Liver (tissue), 9 donors: ENCODE measurements around the gene STOML2. TPM values are rescaled to one million over a fixed set of nuclear protein-coding genes. Genes with fewer than 3 reads are reported as not detected.

Experiments
- DNase-seq: peaks from one replicate; pipeline ENCODE4 v3.0.0-alpha.2; 2017; ENCODE audit warnings: low spot score
- H3K27ac ChIP-seq, 2 donors: one replicate each; pipeline ENCODE4 v1.7.0; 2013; ENCODE audit warnings: inconsistent platforms in 2 of 2, low read length in 2 of 2, control low read depth in 1 of 2, low read depth in 1 of 2, mild to moderate bottlenecking in 1 of 2
- H3K27me3 ChIP-seq, 4 donors: one replicate each; pipeline versions ENCODE4 v1.6.1 to v1.7.0; 2013; ENCODE audit warnings: low read length in 3 of 4, inconsistent platforms in 1 of 4, mild to moderate bottlenecking in 1 of 4, moderate library complexity in 1 of 4; ENCODE audit not compliant: control insufficient read depth in 4 of 4, insufficient read depth in 4 of 4
- H3K36me3 ChIP-seq, 4 donors: one replicate each; pipeline versions ENCODE4 v1.6.1 to v1.7.0; 2013; ENCODE audit warnings: low read length in 3 of 4, mild to moderate bottlenecking in 3 of 4, low read depth in 1 of 4, moderate library complexity in 1 of 4; ENCODE audit not compliant: control insufficient read depth in 4 of 4, insufficient read depth in 3 of 4
- H3K4me1 ChIP-seq, 4 donors: one replicate each; pipeline versions ENCODE4 v1.6.1 to v1.7.0; 2013; ENCODE audit warnings: low read length in 3 of 4, mild to moderate bottlenecking in 3 of 4, moderate library complexity in 1 of 4; ENCODE audit not compliant: control insufficient read depth in 4 of 4, insufficient read depth in 4 of 4
- H3K4me3 ChIP-seq, 3 donors: one replicate each; pipeline versions ENCODE4 v1.6.1 to v1.7.0; 2013; ENCODE audit warnings: low read length in 3 of 3, control low read depth in 1 of 3, low read depth in 1 of 3, mild to moderate bottlenecking in 1 of 3
- H3K9ac ChIP-seq, 2 donors: one replicate each; pipeline ENCODE4 v1.7.0; 2013; ENCODE audit warnings: low read length in 2 of 2, mild to moderate bottlenecking in 2 of 2, moderate library complexity in 2 of 2, control low read depth in 1 of 2, low read depth in 1 of 2
- H3K9me3 ChIP-seq, 4 donors: one replicate each; pipeline versions ENCODE4 v1.6.1 to v1.7.0; 2013; ENCODE audit warnings: low read length in 3 of 4; ENCODE audit not compliant: control insufficient read depth in 4 of 4
- CTCF ChIP-seq: fragments of 150-350 bp; IDR thresholded peaks from 2 replicates; pipeline ENCODE4 v1.5.1; 2017; ENCODE audit warnings: improper control_type of control experiment, low read depth, low read length; ENCODE audit not compliant: missing input control
- FOXA1 ChIP-seq: IDR thresholded peaks from 2 replicates; pipeline ENCODE4 v1.6.1; 2016; ENCODE audit warnings: antibody characterized with exemption
- GABPA ChIP-seq, 2 donors: IDR thresholded peaks in 1 of 2; conservative IDR thresholded peaks in 1 of 2; 2 replicates each; pipeline ENCODE4 v1.6.1; 2016; ENCODE audit warnings: antibody characterized with exemption in 2 of 2, mild to moderate bottlenecking in 1 of 2, moderate library complexity in 1 of 2
- HNF4G ChIP-seq: IDR thresholded peaks from 2 replicates; pipeline ENCODE4 v1.6.1; 2016; ENCODE audit warnings: antibody characterized with exemption
- JUND ChIP-seq, 2 donors: IDR thresholded peaks; 2 replicates each; pipeline ENCODE4 v1.6.1; 2016; ENCODE audit warnings: antibody characterized with exemption in 2 of 2
- MAX ChIP-seq: IDR thresholded peaks from 2 replicates; pipeline ENCODE4 v1.6.1; 2016; ENCODE audit warnings: antibody characterized with exemption
- SP1 ChIP-seq: IDR thresholded peaks from 2 replicates; pipeline ENCODE4 v1.6.1; 2018; ENCODE audit warnings: antibody characterized with exemption, mild to moderate bottlenecking
- YY1 ChIP-seq: IDR thresholded peaks from 2 replicates; pipeline ENCODE4 v1.6.1; 2016; ENCODE audit warnings: antibody characterized with exemption, mild to moderate bottlenecking
- WGBS: extraction: QIAGEN DNeasy Blood & Tissue Kit; methylation state at CpG from one replicate; pipeline ENCODE4 v1.1.7; 2013; 5-methylcytosine and 5-hydroxymethylcytosine counted together
- polyA plus RNA-seq, 2 donors: library from polyadenylated mRNA; stranded (reverse) in 1 of 2; unstranded in 1 of 2; fragments of 200-250 nt in 1 of 2; fragments of >200 nt in 1 of 2; fragmentation: Nextera tagmentation in 1 of 2; extraction: Ambion mirVana in 1 of 2; gene quantifications; one replicate each; pipeline versions ENCODE4 v1.2.1 to v1.2.3, GENCODE V29; 2013 to 2015
- total RNA-seq, 2 donors: library from RNA; depleted of rRNA; stranded (reverse); fragments of >200 nt; gene quantifications; one replicate each; pipeline ENCODE4 v1.2.3, GENCODE V29; 2014
- TF ChIP-seq, protein P1 (sequence below): IDR thresholded peaks from 2 replicates; pipeline ENCODE4 v1.6.1; 2016; ENCODE audit warnings: antibody characterized with exemption
- TF ChIP-seq, protein P2 (sequence below): IDR thresholded peaks from 2 replicates; pipeline ENCODE4 v1.6.1; 2016; ENCODE audit warnings: antibody characterized with exemption, mild to moderate bottlenecking
- TF ChIP-seq, protein P3 (sequence below): IDR thresholded peaks from 2 replicates; pipeline ENCODE4 v1.6.1; 2016; ENCODE audit warnings: antibody characterized with exemption
- donor health status: healthy.
- donor health status: healthy.
- donor health status: healthy.
- donor health status: healthy.
- donor health status: healthy.

STOML2 gene
- total and polyA plus RNA-seq, 4 donors: 77.8 to 96.8 (median 81.5) TPM

GRCh38 chr9:35071814-35072460 lies 31.0 kb downstream of the STOML2 start:
- Histone ChIP-seq H3K4me3 (peak overlapping the region; percentile 88 to 99 (median 93)), H3K4me1 (peaks cover 9 to 31% (median 28%) of the 10 kb centered on the region in 4 donors), H3K27ac (peak overlapping the region; percentile 98 to 100), H3K27me3 (no peaks in the 10 kb centered on the region), H3K36me3 (peaks cover 9 to 16% (median 12%) of the 10 kb centered on the region in 4 donors), H3K9ac (peak overlapping the region; percentile 93 to 97), H3K9me3 (no peaks in the 10 kb centered on the region)
- peak in 1 of 2 donors; percentile 47 for TF ChIP-seq GABPA (IDR thresholded peaks at IDR 0.05 in 1 of 2, conservative IDR thresholded peaks at IDR 0.05 in 1 of 2)
- TF ChIP-seq, protein P1, sequence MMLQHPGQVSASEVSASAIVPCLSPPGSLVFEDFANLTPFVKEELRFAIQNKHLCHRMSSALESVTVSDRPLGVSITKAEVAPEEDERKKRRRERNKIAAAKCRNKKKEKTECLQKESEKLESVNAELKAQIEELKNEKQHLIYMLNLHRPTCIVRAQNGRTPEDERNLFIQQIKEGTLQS: no peak
- TF ChIP-seq MAX: no peak
- no peak for TF ChIP-seq HNF4G
- TF ChIP-seq CTCF: peak; percentile 21
- TF ChIP-seq, protein P2, sequence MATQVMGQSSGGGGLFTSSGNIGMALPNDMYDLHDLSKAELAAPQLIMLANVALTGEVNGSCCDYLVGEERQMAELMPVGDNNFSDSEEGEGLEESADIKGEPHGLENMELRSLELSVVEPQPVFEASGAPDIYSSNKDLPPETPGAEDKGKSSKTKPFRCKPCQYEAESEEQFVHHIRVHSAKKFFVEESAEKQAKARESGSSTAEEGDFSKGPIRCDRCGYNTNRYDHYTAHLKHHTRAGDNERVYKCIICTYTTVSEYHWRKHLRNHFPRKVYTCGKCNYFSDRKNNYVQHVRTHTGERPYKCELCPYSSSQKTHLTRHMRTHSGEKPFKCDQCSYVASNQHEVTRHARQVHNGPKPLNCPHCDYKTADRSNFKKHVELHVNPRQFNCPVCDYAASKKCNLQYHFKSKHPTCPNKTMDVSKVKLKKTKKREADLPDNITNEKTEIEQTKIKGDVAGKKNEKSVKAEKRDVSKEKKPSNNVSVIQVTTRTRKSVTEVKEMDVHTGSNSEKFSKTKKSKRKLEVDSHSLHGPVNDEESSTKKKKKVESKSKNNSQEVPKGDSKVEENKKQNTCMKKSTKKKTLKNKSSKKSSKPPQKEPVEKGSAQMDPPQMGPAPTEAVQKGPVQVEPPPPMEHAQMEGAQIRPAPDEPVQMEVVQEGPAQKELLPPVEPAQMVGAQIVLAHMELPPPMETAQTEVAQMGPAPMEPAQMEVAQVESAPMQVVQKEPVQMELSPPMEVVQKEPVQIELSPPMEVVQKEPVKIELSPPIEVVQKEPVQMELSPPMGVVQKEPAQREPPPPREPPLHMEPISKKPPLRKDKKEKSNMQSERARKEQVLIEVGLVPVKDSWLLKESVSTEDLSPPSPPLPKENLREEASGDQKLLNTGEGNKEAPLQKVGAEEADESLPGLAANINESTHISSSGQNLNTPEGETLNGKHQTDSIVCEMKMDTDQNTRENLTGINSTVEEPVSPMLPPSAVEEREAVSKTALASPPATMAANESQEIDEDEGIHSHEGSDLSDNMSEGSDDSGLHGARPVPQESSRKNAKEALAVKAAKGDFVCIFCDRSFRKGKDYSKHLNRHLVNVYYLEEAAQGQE: no peak
- under 1% methylated on average over 79 of the region's 79 CpGs for WGBS
- peak; percentile 85 for DNase-seq

DNA sequence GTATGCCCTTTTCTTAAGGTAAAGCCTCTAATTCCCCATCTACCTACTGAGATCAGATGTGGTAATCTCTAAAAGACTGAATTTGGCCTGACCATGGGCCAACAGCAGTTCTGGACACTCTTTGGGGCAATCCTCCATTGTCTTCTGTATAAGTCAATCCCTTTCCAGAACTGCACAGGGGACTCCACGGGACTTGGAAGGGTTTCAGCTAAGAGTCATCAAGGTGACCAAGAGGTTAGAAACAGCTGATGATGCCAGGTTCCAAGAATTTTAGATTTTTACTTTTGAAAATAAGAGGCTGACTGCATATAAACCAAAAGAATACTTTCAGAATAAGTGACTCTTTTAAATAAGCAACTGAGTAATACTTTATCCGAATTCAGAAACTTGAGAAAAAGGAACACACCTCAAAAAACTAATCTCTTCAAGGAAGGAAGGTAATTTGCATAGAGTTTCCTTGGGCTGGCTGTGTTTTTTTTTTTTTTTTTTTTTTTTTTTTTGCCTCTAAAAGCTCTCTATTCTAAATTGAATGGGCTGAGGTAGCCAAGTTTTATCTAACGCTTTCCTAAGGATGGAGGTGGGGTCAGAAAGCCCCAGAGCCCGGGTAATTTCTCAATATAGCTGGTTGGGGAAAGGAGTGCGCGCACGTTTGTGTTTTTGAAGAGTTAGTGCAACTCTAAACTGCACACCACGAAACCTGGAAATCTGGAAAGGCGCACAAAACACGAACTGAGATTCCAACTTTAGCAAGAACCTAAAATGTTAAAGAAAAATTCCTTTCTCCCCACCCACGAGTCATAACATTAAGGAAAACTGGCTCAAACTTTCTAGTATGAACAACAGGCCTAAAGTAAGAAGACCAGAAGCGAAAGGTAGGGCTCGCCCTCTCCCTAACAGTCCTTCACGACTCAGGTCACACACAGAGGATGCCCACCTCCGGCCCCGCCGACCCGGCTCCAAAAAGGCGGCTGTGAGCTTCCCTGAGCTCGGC lies 31.8 kb downstream of the STOML2 start:
- Histone ChIP-seq H3K9me3 (no peaks in the 10 kb centered on the region), H3K36me3 (peaks cover 12 to 22% (median 19%) of the 10 kb centered on the region in 4 donors), H3K27ac (peak overlapping the region; percentile 98 to 100), H3K9ac (peak overlapping the region; percentile 93 to 97), H3K4me1 (peaks cover 9 to 31% (median 28%) of the 10 kb centered on the region in 4 donors), H3K4me3 (peak overlapping the region; percentile 88 to 99 (median 93)), H3K27me3 (no peaks in the 10 kb centered on the region)
- DNase-seq: no peak
- WGBS: 1% methylated on average over 20 of the region's 20 CpGs
- TF ChIP-seq, protein P3, sequence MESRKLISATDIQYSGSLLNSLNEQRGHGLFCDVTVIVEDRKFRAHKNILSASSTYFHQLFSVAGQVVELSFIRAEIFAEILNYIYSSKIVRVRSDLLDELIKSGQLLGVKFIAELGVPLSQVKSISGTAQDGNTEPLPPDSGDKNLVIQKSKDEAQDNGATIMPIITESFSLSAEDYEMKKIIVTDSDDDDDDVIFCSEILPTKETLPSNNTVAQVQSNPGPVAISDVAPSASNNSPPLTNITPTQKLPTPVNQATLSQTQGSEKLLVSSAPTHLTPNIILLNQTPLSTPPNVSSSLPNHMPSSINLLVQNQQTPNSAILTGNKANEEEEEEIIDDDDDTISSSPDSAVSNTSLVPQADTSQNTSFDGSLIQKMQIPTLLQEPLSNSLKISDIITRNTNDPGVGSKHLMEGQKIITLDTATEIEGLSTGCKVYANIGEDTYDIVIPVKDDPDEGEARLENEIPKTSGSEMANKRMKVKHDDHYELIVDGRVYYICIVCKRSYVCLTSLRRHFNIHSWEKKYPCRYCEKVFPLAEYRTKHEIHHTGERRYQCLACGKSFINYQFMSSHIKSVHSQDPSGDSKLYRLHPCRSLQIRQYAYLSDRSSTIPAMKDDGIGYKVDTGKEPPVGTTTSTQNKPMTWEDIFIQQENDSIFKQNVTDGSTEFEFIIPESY: no peak
- TF ChIP-seq CTCF (no peak), GABPA (IDR thresholded peaks at IDR 0.05 in 1 of 2, conservative IDR thresholded peaks at IDR 0.05 in 1 of 2) (no peak), FOXA1 (no peak), MAX (no peak), SP1 (no peak), JUND (IDR thresholded peaks at IDR 0.05) (no peak), HNF4G (no peak), YY1 (no peak)
- TF ChIP-seq, protein P1: no peak
- TF ChIP-seq, protein P2: no peak
